Stimulated activated CD4-positive, alpha-beta T cell treated with anti-CD3 and anti-CD28 coated beads, Interleukin-1b, Interleukin-23, amount 100 ng/mL, for 4 hours (primary cell): Measurements from ENCODE around the gene SNCB.
A peak's percentile ranks its signal among the peaks of the same experiment; 100 is the strongest.

Experiments used
- DNase-seq, 2 donors: peaks; one replicate each; pipeline ENCODE4 v3.0.0-alpha.2; 2020; ENCODE audit warnings: low read depth in 2 of 2

SNCB gene

DNA sequence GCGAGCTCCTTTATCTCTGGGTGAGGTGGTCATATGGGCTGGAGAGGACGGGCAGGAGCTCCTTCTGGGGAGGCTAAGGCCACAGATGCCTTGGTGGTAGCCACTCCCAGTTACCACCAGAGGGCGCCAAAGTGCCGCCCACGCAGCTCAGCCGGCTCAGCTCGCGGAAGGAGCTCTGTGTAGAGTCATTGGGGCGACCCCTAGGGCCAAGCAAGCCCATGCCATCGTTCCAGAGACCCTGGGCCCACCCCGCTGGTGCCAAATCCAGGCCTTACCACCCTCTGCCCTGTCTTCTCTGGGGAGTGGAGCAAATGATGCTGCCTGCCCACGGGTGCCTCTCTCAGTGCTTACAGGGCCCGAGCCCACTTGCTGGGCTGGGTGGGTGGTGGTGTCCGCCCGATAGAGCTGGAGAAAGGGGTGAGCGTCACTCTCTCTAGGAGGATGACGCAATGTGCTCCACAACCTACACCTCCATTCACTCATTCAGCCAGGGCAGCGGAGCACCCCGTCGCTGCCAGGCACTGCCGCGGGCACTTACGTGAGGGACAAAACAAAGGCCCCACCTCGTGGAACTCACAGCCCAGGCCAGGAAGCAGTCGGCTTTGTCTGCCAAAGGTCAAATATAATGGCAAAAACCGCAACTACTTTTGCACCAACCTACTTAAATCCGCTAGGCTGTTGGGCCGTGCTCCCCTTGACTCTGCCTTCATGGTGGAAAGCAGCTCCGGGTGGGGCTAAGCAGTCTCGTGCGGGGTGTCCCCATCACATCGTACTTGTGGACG, 30.7 kb upstream of the SNCB start:
- DNase-seq = peak; percentile 77

DNA sequence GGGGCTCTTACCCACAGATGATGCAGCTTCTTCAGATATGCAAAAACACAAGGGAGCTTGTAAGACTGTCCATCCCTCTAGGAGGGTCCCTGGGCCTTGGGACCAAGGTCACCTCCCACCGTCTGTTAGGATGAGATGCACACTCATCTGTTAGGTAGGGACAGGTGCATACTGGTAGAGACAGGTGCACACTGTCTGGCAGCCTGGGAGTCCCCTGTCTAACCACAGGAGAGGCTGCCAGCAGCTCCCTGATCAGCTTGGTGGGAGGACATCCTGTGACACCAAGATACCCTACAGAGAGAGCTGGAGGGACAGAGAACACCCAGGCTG, 30.2 kb upstream of the SNCB start:
- no peak for DNase-seq

DNA sequence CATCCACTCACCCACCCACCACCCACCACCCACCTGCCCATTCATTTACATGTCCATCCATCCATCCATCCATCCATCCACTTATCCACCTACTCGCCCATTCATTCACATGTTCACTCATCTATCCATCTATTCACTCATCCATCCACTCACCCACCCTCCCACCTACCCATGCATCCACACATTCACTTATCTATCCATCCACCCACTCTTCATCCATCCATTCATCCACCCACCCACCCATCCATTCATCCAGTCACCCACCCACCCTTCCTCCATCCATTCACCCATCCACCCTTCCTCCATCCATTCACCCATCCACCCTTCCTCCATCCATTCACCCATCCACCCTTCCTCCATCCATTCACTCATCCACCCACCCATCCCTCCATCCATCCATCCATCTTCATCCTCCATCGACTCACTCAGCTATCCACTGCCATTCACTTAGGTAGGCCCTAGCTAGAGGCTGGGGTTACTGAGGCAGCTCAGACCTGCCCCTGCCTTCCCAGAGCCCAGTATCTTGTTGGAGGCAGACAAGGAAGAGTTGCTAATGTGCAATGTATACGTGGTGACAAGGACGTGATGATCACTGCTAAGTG, 29.6 kb upstream of the SNCB start:
- DNase-seq = no peak

DNA sequence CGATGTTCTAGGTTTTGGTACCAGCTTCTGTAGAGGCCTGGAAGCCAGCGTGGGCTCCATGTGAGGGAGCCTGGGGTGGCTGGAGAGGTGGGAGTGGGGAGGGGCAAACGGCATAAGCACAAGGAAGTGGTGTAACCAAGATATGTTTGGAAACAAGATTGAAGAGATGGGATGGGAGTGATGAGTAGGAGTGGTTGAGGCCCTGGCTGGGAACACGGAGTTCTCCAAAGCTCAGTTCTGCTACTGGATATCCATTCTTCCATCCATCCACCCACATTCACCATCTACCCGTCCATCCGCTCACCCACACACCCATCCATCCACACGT, 29.1 kb upstream of the SNCB start:
- DNase-seq = no peak

DNA sequence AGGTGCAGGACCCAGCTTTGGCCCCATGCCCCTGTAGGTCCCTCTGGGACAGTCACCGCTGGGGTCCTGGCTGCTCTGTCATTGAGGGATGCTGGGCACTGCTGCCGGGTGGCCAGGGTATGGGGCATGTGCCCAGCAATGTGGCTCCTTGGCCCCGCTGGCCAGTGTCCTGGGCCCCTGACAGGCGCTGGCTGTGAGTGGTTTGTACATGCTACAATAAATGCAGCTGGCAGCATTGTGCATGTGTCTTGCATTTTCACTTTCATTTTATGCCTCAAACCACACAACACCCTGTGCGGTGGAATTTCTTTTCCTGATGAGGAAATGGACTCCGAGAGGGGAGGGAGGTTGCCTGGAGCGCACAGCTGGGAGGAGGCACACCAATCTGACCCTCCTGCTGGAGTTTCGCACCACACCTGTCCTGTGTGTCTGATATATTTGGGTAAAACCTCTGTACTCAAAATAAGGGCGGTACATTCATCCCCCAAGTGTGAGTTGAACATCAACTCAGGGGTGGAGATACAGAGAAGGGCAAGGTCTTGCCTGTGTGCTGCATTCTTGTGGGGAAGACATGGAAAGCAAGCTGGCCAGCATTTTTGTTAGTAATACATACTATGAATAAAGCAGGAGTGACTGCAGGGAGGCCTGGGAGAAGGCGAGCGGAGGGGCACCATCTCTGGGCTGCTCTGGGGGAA, 28.6 kb upstream of the SNCB start:
- DNase-seq = no peak

DNA sequence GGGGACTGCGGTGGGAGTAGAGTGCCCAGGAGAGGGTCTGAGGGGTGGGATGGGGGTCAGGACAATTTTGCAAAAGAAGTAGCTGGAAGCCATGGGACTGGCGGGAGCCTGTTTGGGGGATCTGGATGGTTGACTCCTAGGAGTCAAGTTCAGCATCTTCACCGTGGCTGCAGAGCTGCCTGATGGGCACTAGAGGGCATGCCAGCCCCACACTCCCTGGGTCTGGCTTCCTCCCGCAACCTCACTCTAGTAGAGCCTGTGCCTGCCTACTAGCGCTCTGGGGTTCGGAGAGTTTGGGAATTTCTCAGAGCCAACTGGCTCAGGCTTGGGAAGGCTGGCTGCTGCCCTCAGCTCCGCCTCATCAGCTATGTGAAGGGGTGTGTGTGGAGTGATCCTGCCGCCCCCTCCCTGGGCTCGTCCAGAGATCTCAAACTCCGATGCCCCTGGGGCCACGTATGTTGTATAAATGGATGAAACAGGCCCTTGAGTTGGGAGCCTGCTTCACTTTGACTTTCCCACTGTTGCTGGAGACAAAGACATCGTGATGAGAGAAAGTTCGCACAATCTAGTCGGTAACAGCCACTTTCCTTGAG, 27.8 kb upstream of the SNCB start:
- DNase-seq = peak; percentile 56 to 62

DNA sequence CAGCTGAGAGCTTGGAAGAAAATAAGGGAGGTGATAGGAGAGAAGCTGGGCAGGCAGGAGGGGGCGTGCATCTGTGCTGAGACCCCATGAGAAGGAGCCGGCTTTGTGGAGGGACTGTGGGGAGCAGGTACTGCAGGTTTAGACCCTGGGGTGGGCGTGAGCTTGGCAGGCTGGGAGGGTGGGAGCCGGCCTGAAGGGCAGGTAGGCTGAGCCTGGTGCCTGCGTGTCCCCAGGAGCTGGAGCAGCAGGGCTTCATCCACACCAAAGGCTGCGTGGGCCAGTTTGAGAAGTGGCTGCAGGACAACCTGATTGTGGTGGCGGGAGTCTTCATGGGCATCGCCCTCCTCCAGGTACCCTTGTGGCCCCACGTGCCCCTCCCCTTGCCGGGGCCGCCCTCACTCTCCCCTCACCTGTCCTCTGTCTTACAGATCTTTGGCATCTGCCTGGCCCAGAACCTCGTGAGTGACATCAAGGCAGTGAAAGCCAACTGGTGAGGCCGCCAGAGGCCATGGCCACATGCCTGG, 26.2 kb upstream of the SNCB start:
- no peak for DNase-seq

DNA sequence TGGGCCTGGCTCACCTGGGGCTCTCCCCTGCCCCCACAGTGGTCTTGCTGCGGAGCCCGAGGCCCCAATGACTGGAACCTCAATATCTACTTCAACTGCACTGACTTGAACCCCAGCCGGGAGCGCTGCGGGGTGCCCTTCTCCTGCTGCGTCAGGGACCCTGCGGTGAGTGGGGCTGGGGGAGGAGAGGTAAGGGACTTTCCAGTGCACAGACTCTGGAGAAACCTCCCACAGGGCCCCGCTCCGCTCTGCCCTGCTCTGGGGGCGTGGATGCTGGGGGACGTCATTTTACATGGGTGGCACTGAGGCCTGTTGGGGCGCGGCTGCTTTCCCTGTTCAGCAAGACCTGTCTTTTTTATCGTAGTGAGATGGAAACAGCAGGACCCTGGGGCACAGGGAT, 24.5 kb upstream of the SNCB start:
- DNase-seq = no peak

DNA sequence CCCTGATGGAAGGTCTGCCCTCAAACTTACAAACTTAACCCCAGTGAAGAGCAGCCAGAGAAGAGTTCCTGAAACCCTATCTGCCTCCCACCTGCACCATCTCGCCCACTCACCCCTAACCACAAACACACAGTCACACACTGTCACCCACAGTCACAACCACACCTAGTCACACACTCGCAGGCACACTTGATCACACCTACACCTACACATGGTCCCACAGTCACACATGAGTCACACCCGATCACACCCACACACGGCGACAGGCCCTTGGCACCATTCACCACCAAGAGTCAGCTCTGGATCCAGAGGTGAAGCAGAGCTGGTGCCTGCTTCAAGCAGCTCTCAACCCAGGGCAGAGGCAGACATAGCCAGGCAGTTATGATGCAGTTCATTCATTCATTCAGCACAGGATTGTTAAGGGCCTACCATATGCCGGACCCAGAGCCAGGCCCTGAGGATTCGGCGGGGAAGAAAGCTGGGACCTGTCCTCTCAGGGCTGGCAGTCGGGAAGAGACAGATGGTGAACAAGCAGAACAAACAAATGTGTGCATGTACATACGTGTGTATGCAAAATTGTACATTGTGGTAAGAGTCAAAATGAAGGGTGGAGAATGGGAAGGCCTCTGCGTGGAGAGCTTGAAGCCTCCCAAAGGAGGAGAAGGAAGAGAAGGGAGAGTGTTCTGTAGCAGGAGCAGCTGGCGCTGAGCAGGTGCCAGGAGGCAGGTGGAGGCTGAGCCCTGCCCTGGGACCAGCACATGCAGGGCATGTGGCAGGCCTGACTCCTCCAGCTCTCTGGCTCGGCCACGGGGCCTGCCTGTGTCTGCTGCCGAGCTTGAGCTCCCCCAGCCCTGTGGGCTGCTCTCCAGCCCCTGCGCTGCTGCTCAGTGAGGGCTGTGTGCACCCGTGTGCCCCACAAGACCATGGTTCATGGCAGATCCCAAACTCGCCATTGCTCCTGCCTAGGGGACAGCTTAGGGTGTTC, 23.4 kb upstream of the SNCB start:
- DNase-seq = peak; percentile 65 to 85

DNA sequence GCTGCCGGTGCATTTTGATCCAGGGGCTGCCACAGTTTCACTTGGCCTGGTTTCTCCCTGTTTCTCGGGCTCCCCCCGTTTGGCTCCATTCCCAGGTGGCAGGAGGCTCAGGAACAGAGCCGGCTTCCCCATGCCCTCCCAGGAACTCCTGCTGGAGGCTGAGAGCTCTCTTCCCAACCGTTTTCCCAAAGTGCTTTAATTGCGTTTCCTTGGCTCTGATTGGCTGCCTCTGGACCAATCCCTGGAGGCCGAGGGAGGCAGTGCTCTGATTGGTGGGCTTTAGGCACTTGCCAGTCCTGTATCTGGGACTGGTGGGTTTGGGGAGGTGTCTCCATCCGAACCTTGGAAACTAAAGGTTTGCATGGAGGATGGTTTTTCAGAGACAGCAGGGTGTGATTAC, 21.8 kb upstream of the SNCB start:
- DNase-seq = no peak

DNA sequence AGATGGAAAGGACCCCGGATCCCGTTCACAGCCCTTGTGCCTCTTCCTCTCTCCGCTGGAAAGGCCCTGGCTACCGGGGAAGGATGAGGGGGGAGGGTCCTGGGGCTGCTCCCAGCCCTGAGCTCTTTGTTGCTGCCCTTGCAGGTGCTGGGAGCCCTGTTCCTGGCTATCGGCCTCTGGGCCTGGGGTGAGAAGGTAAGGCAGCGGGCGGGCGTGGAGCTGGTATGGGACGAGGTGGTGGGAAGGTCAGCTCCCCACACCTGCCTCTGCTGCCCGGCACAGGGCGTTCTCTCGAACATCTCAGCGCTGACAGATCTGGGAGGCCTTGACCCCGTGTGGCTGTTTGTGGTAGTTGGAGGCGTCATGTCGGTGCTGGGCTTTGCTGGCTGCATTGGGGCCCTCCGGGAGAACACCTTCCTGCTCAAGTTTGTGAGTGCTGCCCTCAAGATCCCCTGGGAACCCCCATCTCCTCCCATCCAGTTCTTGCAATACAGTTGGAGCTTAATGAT, 21.2 kb upstream of the SNCB start:
- DNase-seq = no peak

DNA sequence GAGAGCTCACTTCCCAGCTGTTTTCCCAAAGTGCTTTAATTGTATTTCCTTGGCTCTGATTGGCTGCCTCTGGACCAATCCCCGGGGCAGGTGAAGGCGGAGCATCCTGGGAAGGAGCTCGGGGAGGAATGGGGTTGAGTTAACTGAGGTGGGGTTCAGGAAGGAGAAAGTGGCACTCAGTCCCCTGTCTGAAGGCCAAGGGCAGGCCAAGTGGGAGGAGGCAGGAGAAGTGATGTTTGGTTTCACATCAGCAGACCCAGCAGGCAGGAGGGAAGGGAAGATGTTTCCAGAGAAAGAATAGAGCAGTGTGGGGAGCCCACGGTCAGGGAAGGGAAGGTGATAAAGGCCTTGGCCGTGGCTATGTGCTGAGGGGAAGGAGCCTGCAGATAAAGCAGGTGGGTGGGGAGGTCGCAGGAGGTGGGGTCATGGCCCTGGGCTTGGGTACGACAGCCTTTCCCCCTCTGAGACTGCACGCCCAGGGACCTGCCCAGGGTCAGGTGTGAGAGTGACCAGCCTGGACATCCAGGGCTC, 20.1 kb upstream of the SNCB start:
- DNase-seq = no peak

DNA sequence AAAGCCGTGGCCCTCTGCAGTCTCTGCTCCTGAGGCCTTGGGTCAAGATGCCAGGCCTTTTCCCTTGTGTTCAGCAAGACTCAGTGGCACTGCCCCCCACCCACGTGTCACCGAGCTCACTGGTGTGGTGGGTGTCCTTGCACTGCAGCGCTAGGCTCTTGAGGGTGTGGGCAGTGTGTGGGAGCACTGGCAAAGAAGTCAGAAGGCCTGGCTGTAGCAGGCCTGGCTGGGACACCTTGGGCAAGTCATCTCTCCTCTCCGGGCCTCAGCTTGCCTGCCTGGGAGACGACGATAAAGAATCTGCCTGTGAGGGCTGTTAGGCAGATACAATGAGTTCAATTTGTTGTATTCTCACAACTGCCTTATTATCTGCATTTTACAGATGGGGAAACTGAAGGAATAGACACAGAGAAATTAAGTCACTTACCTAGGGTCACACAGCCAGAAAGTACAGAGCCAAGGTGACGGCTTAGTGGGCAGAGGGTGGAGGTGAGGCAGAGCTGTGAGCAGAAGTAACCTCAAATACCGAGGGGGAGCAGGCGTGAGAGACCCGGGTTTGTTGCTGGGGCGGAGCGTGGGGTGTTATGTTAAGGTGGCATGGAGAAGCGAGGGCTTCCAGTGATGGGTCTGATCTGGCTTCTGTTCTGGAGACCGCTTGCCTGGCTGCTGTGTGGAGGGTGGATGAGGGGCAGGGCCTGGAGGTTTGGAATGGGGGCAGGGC, 18.3 kb upstream of the SNCB start:
- no peak for DNase-seq

DNA sequence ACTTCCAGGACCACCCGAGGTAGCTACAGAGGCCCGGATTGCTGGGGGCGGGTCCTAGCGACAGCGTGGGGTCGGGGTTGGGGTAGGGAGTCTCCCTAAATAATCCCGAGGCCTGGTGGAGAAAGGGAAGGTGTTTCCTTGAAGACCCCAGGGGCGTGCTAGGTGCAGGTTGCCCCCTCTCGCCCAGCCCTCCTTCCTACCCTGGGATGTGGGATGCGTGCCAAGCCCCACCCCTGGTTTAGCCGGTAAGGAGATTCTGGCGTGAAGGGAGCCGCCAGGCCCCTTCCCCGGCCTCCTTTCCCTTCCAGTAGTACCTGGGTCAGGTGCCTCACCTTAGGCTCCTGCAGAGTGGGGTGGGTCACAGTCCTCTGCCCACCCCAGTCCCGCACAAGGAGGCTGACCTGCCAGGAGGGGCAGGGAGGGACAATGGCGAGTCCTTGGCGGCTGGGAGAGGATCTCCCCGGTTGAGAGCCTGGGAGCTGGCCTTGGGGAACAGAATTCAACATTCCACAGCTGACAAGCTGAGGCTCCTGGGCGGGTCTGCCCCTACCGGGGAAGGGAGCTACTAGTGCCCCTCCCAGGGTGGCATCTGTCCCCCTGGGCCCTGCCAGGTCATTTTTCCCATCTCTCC, 17.6 kb upstream of the SNCB start:
- no peak for DNase-seq

DNA sequence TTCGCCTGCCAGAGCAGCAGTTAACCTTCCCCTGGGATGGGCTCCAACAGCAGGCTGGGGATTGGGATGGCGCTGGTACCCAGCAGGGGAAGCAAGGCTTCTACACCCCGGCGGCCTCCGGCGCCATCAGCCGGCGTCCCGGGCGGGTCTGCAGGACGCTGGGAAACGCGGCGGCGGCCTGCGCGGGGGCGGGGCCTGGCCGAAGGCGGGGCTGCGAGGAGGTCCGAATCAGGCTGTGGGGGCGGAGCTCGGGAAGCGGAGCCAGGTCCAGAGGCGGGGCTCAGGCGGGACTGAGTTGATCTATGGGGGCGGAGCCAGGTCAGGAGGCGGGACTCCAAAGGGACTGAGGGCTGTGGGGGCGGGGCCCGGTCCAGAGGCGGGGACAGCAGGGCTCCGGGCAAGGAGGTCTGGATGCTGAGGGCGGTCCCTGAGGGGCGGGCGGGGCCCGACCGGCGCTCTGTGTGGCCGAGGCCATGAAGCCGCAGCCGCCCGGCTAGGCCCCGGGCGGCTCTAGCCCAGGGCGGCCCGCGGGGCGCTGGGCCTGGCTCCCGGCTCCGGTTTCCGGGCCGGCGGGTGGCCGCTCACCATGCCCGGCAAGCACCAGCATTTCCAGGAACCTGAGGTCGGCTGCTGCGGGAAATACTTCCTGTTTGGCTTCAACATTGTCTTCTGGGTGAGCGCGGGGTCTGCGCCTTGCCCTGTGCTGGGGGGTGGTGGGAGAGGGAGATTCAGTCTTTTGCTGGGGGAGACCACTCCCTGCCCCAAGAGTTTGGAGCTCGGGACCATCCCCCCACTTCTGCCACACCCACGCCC, 16.9 kb upstream of the SNCB start, which contains the start of gene TSPAN17:
Gene TSPAN17 (plus strand): TSS at position 455 of the 813 bp plus-strand sequence. CDS start 132 bp downstream, at position 587.
- DNase-seq = peak; percentile 94 to 99

DNA sequence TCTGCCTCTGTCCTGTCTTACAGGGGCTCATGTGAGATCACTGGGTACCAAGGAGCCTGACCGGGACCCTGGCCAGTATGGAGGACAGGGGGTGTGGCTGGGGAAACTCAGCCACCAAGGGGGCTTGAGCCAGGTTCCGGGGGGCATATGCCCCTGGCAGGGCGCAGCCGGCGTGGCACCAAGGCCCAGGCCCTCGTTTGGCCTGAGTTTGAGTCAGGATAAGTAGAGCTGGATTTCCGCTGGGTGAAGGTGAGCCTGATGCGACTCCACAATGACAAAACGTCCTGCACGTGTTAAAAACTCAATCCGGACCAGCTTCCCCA, 16.3 kb upstream of the SNCB start:
- DNase-seq = no peak

DNA sequence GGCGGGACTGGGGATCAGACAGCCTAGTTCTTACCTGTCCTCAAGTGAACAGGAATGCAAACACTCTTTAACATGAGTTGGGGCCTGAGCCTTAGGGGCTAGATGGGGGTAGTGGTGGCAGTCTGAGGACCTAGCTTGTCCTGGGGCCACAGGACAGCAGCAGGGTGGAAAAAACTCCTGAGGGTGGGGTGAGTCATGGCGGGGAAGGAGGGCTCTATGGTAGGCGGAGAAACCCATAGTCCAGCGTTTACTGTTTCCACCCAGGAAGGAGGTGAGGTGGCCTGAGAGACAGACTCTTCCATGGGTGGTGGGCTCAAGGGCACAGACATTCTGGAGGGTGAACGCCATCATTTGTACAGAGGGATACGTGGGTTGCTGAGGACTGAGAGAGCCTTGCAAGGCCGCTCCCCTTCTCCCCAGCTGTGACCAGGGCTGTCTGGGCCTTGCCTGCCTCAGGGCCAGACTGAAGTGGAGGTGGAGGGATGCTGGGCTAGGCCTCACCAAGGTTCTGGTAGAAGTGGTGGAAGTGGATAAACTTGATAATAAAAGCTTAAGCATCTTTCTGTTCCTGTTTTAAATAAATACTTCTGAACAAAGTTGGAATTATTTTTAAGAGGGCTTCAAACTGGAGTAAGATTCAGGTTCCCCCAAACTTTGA, 15.8 kb upstream of the SNCB start:
- no peak for DNase-seq

DNA sequence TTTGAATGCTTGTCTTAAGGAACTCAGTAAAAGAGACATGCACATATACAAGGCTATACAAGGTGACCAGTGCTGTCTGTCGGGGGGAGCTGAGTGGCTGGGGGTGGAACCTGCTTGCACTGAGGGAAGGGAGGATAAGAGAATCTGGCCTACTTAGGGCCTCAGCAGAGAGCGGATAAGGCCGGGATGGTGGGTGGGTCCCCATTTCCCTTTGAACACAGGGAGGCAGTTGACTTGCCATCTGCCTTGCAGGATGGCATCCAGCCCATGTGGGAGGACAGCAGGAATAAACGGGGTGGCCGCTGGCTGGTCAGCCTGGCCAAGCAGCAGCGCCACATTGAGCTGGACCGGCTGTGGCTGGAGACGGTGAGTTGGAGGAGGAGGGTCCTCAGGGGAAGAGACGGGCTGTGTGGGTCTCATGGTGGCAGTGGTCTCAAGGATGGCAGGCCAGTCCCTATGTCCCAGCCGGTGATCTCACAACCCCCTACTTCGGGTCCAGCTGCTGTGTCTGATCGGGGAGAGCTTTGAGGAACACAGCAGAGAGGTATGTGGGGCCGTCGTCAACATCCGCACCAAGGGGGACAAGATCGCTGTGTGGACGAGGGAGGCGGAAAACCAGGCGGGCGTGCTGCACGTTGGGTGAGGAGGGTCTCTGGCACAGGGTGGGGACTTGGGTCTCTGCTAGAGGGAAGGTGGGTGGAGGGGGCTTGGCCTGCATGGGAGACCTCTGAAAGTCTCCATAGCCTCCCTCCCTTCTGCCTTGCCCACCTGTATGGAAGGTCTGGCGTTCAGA, 14.7 kb upstream of the SNCB start:
- DNase-seq = no peak
